Loucy (cell line): Measurements from ENCODE around the gene AGXT2.

Source experiments
- H2AFZ ChIP-seq: fragments of 200-600 bp; sonication (generic); 2 replicates; pipeline ENCODE4 v1.6.0; 2016; ENCODE audit warnings: antibody characterized with exemption, mild to moderate bottlenecking, low read length, moderate library complexity
- H3F3A ChIP-seq: fragments of 200-600 bp; 2 replicates; pipeline ENCODE4 v1.6.0; 2016; ENCODE audit warnings: antibody characterized with exemption, low read depth, mild to moderate bottlenecking
- H3K27me3 ChIP-seq: fragments of 200-600 bp; sonication (generic); 2 replicates; pipeline ENCODE4 v1.6.1; 2014; ENCODE audit warnings: low read length, mild to moderate bottlenecking; ENCODE audit not compliant: insufficient read depth, poor library complexity, severe bottlenecking
- H3K36me3 ChIP-seq: fragments of 200-600 bp; sonication (generic); 2 replicates; pipeline ENCODE4 v1.6.1; 2016; ENCODE audit warnings: low read length; ENCODE audit not compliant: insufficient read depth
- H3K4me1 ChIP-seq: fragments of 200-600 bp; sonication (generic); 2 replicates; pipeline ENCODE4 v1.5.1; 2014; ENCODE audit warnings: low read length, mild to moderate bottlenecking; ENCODE audit not compliant: insufficient read depth, poor library complexity, severe bottlenecking
- H3K4me2 ChIP-seq: fragments of 200-600 bp; sonication (generic); 2 replicates; pipeline ENCODE4 v1.6.0; 2014; ENCODE audit warnings: antibody characterized with exemption, low read length, low read depth, mild to moderate bottlenecking; ENCODE audit not compliant: poor library complexity, severe bottlenecking
- H3K4me3 ChIP-seq: fragments of 200-600 bp; sonication (generic); 2 replicates; pipeline ENCODE4 v1.5.1; 2014; ENCODE audit warnings: low read length, mild to moderate bottlenecking, mixed read lengths; ENCODE audit not compliant: poor library complexity, severe bottlenecking
- H3K79me2 ChIP-seq: fragments of 200-600 bp; sonication (generic); 2 replicates; pipeline ENCODE4 v1.6.1; 2014; ENCODE audit warnings: low read length; ENCODE audit not compliant: insufficient read depth
- H3K9ac ChIP-seq: fragments of 200-600 bp; sonication (generic); 2 replicates; pipeline ENCODE4 v1.6.0; 2014; ENCODE audit warnings: mild to moderate bottlenecking, low read depth, low read length, moderate library complexity; ENCODE audit not compliant: poor library complexity, severe bottlenecking
- H3K9me2 ChIP-seq: fragments of 200-600 bp; sonication (generic); replicated peaks from 2 replicates; pipeline ENCODE4 v1.6.1; 2016; ENCODE audit warnings: low read depth, low read length, mixed read lengths
- H3K9me3 ChIP-seq: fragments of 200-600 bp; sonication (generic); 2 replicates; pipeline ENCODE4 v1.6.1; 2014; ENCODE audit warnings: mild to moderate bottlenecking, antibody characterized with exemption, low read length, low read depth; ENCODE audit not compliant: insufficient read depth
- H4K20me1 ChIP-seq: fragments of 200-600 bp; sonication (generic); 2 replicates; pipeline ENCODE4 v1.6.0; 2014; ENCODE audit warnings: antibody characterized with exemption, low read length, mild to moderate bottlenecking; ENCODE audit not compliant: insufficient read depth, poor library complexity, severe bottlenecking
- CTCF ChIP-seq: fragments of 200-600 bp; sonication (generic); conservative IDR thresholded peaks from 2 replicates; pipeline ENCODE4 v1.5.1; 2014; ENCODE audit warnings: mild to moderate bottlenecking, antibody characterized with exemption, low read length
- EZH2phosphoT487 ChIP-seq: fragments of 200-600 bp; IDR thresholded peaks from 2 replicates; pipeline ENCODE4 v1.6.1; 2018; ENCODE audit warnings: antibody characterized with exemption, mild to moderate bottlenecking, moderate library complexity, borderline replicate concordance

Gene AGXT2

DNA sequence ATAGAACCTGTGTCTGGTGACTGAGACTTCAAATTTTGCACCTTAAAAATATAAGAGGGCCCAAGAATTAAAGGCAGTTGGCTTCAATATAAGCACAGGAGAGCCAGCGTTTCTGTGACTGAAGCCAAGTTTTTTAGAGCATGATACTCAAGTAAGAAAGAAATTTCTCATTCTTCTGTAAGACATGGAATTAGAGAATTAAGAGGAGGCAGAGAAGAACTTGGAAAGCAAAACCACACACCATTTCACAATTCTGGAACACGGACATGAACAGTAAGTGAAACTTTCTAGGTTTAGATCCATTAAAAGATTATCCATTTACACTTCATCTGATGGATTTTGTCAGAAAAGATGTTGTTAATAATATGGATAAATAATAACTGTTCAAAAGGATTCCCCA is 8.9 kb upstream of the AGXT2 start:
- Histone ChIP-seq H3K9ac (no peak overlapping the region), H3K4me1 (no peaks in the 10 kb centered on the region), H3K27me3 (no peaks in the 10 kb centered on the region), H3K36me3 (no peaks in the 10 kb centered on the region), H3K9me2 (no peaks in the 10 kb centered on the region), H2AFZ (no peak overlapping the region), H3F3A (no peaks in the 10 kb centered on the region), H4K20me1 (no peaks in the 10 kb centered on the region), H3K4me2 (no peak overlapping the region), H3K9me3 (no peaks in the 10 kb centered on the region), H3K79me2 (no peaks in the 10 kb centered on the region), H3K4me3 (no peak overlapping the region)
- no peak for TF ChIP-seq EZH2phosphoT487
- no peak for TF ChIP-seq CTCF

DNA sequence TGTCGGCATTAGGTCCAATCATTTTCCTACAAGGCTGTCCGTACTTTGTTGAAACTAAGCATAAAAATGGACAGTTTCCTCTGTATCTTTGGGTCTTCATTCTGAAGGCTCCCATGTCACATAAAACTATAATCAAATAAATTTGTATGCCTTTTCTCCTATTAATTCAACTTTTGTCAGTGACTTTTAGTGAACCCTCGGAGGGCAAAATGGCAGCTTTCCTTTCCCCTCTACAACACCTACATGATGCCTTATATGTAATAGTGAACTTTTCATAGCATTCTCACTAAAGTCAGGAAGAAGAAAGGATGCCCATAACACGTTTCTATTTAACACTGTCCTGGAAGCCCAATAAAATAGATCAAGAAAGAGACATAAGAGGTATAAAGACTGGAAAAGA is 5.1 kb upstream of the AGXT2 start:
- no peak overlapping the region for H3K9ac ChIP-seq
- no peaks in the 10 kb centered on the region for H3K36me3 ChIP-seq
- no peaks in the 10 kb centered on the region for H3K9me2 ChIP-seq
- H3F3A ChIP-seq: no peaks in the 10 kb centered on the region
- TF ChIP-seq EZH2phosphoT487 (no peak), CTCF (no peak)
- H3K4me2 ChIP-seq: no peak overlapping the region
- H4K20me1 ChIP-seq: no peaks in the 10 kb centered on the region
- H3K4me1 ChIP-seq: no peaks in the 10 kb centered on the region
- H3K4me3 ChIP-seq: no peak overlapping the region
- H3K9me3 ChIP-seq: no peaks in the 10 kb centered on the region
- no peak overlapping the region for H2AFZ ChIP-seq
- H3K27me3 ChIP-seq: no peaks in the 10 kb centered on the region
- no peaks in the 10 kb centered on the region for H3K79me2 ChIP-seq

- Histone ChIP-seq H3K27me3 (no peaks in the 10 kb centered on the region), H3K9ac (no peak overlapping the region), H3K4me3 (no peak overlapping the region), H3K4me1 (no peaks in the 10 kb centered on the region), H3K36me3 (no peaks in the 10 kb centered on the region), H3K9me2 (no peaks in the 10 kb centered on the region), H3K9me3 (no peaks in the 10 kb centered on the region), H2AFZ (no peak overlapping the region), H3K4me2 (no peak overlapping the region), H3K79me2 (no peaks in the 10 kb centered on the region), H3F3A (no peaks in the 10 kb centered on the region), H4K20me1 (no peaks in the 10 kb centered on the region)
- TF ChIP-seq EZH2phosphoT487: no peak
- TF ChIP-seq CTCF: no peak
Observed at GRCh38 chr5:35050541-35051126, 2.9 kb upstream of the AGXT2 start.
